Measurements from ENCODE around the gene MAPK8.

GRCh38 chr10:48300556-48300955 is 5.9 kb upstream of the MAPK8 start:
- no peak for TF ChIP-seq CTCF (IDR thresholded peaks at IDR 0.05; ENCODE audit: low read depth, low read length)
- no peak for TF ChIP-seq POLR2A (IDR thresholded peaks at IDR 0.05; ENCODE audit: extremely low read depth, insufficient read length)
